Stomach (tissue), 4 donors: ENCODE measurements around the gene ZFP69B.

Source experiments
- POLR2A ChIP-seq, 4 donors: fragments of 450-650 bp; IDR thresholded peaks; one replicate each; pipeline ENCODE4 v1.6.1; 2016; ENCODE audit warnings: antibody characterized with exemption in 4 of 4, control low read depth in 2 of 4, mild to moderate bottlenecking in 1 of 4, moderate library complexity in 1 of 4
- TF ChIP-seq, protein P1 (sequence below), 7 experiments: fragments of 450-650 bp in 4 of 7; fragments of 200-600 bp in 3 of 7; sonication (generic) in 3 of 7; IDR thresholded peaks; one replicate each; pipeline ENCODE4 v1.5.1; 2016 to 2019; ENCODE audit warnings: antibody characterized with exemption in 7 of 7, control low read depth in 2 of 7, mild to moderate bottlenecking in 1 of 7

DNA sequence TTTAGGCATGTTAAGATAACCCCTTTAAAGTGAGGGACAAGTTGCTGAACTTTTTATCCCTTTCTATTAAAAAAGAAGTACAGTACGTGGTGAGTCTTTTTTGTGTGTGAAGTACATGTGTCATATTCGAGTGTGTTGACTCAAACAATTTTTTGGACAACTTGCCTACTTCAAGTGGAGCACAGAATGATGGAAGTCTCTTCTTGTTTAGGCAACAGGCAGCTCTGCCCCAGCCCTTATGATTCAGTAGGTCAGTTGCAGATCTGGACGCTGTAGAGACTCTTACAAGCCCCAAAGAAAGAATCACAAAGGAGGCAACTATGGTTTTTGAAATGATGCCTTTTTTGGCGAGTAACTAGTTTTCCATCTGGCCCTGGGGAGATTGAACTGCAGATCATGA is 14.4 kb upstream of the ZFP69B start:
- no peak for TF ChIP-seq POLR2A (IDR thresholded peaks at IDR 0.05)
- TF ChIP-seq, protein P1, sequence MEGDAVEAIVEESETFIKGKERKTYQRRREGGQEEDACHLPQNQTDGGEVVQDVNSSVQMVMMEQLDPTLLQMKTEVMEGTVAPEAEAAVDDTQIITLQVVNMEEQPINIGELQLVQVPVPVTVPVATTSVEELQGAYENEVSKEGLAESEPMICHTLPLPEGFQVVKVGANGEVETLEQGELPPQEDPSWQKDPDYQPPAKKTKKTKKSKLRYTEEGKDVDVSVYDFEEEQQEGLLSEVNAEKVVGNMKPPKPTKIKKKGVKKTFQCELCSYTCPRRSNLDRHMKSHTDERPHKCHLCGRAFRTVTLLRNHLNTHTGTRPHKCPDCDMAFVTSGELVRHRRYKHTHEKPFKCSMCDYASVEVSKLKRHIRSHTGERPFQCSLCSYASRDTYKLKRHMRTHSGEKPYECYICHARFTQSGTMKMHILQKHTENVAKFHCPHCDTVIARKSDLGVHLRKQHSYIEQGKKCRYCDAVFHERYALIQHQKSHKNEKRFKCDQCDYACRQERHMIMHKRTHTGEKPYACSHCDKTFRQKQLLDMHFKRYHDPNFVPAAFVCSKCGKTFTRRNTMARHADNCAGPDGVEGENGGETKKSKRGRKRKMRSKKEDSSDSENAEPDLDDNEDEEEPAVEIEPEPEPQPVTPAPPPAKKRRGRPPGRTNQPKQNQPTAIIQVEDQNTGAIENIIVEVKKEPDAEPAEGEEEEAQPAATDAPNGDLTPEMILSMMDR (IDR thresholded peaks at IDR 0.05): no peak
